OCI-LY1 (cell line): ENCODE data around the gene EGFL6.

Source experiments
- H2AFZ ChIP-seq: fragments of 200-600 bp; sonication (generic), shearing (Covaris generic); 2 replicates; pipeline ENCODE4 v1.6.0; 2014; ENCODE audit warnings: antibody characterized with exemption, mild to moderate bottlenecking, low read length
- H3F3A ChIP-seq: fragments of 200-600 bp; sonication (generic), shearing (Covaris generic); 2 replicates; pipeline ENCODE4 v1.6.0; 2014; ENCODE audit warnings: mild to moderate bottlenecking, antibody characterized with exemption, low read length, moderate library complexity; ENCODE audit not compliant: insufficient read depth
- H3K27ac ChIP-seq: fragments of 200-600 bp; sonication (generic); 2 replicates; pipeline ENCODE4 v1.5.1; 2014; ENCODE audit warnings: low read length, mixed run types, mild to moderate bottlenecking, low read depth; ENCODE audit not compliant: poor library complexity, severe bottlenecking
- H3K27me3 ChIP-seq: fragments of 200-600 bp; sonication (generic); 2 replicates; pipeline ENCODE4 v1.6.0; 2014; ENCODE audit warnings: antibody characterized with exemption, mild to moderate bottlenecking, low read length, moderate library complexity; ENCODE audit not compliant: insufficient read depth
- H3K36me3 ChIP-seq: fragments of 200-600 bp; sonication (generic); 2 replicates; pipeline ENCODE4 v1.6.1; 2014; ENCODE audit warnings: mild to moderate bottlenecking, antibody characterized with exemption, low read length, moderate library complexity, mixed read lengths; ENCODE audit not compliant: insufficient read depth
- H3K4me1 ChIP-seq: fragments of 200-600 bp; sonication (generic); 2 replicates; pipeline ENCODE4 v1.5.1; 2014; ENCODE audit warnings: mild to moderate bottlenecking, low read length, moderate library complexity; ENCODE audit not compliant: insufficient read depth, severe bottlenecking
- H3K4me2 ChIP-seq: fragments of 200-600 bp; sonication (generic), shearing (Covaris generic); 2 replicates; pipeline ENCODE4 v1.6.1; 2014; ENCODE audit warnings: low read length
- H3K4me3 ChIP-seq: fragments of 200-600 bp; sonication (generic); 2 replicates; pipeline ENCODE4 v1.5.1; 2014; ENCODE audit warnings: low read length, low read depth, mild to moderate bottlenecking, mixed read lengths; ENCODE audit not compliant: poor library complexity, severe bottlenecking
- H3K79me2 ChIP-seq: fragments of 200-600 bp; shearing (Covaris generic); 2 replicates; pipeline ENCODE4 v1.6.1; 2016; ENCODE audit warnings: mixed run types, low read length, mixed read lengths; ENCODE audit not compliant: insufficient read depth
- H3K9ac ChIP-seq: fragments of 200-600 bp; sonication (generic), shearing (Covaris generic); 2 replicates; pipeline ENCODE4 v1.6.1; 2014; ENCODE audit warnings: mild to moderate bottlenecking, low read length, mixed read lengths
- H3K9me2 ChIP-seq: fragments of 200-600 bp; sonication (generic), shearing (Covaris generic); 2 replicates; pipeline ENCODE4 v1.6.1; 2014; ENCODE audit warnings: low read depth, mild to moderate bottlenecking, low read length, mixed read lengths
- H3K9me3 ChIP-seq: fragments of 200-600 bp; shearing (Covaris generic); 2 replicates; pipeline ENCODE4 v1.6.1; 2014; ENCODE audit warnings: low read length, mixed read lengths
- H4K20me1 ChIP-seq: fragments of 200-600 bp; sonication (generic), shearing (Covaris generic); 2 replicates; pipeline ENCODE4 v1.6.0; 2016; ENCODE audit warnings: mild to moderate bottlenecking, low read length; ENCODE audit not compliant: insufficient read depth
- EZH2 ChIP-seq: fragments of 200-600 bp; sonication (generic), shearing (Covaris generic); IDR thresholded peaks from 2 replicates; pipeline ENCODE4 v1.8.0; 2017; ENCODE audit warnings: borderline replicate concordance, mixed run types, mild to moderate bottlenecking, antibody characterized with exemption, low read length, moderate library complexity, mixed read lengths
- TF ChIP-seq, protein P1 (sequence below): fragments of 200-600 bp; sonication (generic), shearing (Covaris generic); IDR thresholded peaks from 2 replicates; pipeline ENCODE4 v1.5.1; 2017; ENCODE audit warnings: mild to moderate bottlenecking, antibody characterized with exemption, low read length, moderate library complexity, mixed read lengths

The EGFL6 gene

DNA sequence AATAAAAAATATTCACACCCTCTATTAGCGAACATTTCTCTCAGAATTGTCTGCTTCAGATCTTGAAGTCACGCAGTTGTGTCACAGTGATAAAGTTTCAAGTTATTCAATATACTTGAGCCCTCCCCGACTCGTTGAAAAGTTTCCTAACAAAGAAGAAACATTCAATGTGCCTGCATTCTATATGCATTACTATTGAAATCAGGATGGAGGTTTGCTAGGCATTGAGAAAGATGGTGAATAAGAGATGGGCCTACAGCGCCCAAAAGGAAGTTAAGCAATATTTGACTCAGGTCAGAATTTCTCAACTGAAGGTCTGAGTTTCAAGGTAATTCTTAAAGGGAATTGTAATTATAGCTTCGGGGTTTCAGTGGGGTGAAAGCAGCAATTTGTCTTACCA, 89.7 kb downstream of the EGFL6 start:
- Histone ChIP-seq H3K36me3 (peaks cover 27% of the 10 kb centered on the region), H3K4me1 (peaks cover 34% of the 10 kb centered on the region), H4K20me1 (no peaks in the 10 kb centered on the region), H3K27ac (peak overlapping the region; percentile 74), H3K9me2 (no peaks in the 10 kb centered on the region), H3K4me2 (peak overlapping the region; percentile 54; the same call in 1 of the 2 replicates), H3K27me3 (no peaks in the 10 kb centered on the region), H3K4me3 (no peak overlapping the region), H3K9ac (peak overlapping the region; percentile 23; the same call in 1 of the 2 replicates), H3K9me3 (no peaks in the 10 kb centered on the region), H3F3A (no peaks in the 10 kb centered on the region), H2AFZ (peak overlapping the region; percentile 74), H3K79me2 (no peaks in the 10 kb centered on the region)
- TF ChIP-seq, protein P1, sequence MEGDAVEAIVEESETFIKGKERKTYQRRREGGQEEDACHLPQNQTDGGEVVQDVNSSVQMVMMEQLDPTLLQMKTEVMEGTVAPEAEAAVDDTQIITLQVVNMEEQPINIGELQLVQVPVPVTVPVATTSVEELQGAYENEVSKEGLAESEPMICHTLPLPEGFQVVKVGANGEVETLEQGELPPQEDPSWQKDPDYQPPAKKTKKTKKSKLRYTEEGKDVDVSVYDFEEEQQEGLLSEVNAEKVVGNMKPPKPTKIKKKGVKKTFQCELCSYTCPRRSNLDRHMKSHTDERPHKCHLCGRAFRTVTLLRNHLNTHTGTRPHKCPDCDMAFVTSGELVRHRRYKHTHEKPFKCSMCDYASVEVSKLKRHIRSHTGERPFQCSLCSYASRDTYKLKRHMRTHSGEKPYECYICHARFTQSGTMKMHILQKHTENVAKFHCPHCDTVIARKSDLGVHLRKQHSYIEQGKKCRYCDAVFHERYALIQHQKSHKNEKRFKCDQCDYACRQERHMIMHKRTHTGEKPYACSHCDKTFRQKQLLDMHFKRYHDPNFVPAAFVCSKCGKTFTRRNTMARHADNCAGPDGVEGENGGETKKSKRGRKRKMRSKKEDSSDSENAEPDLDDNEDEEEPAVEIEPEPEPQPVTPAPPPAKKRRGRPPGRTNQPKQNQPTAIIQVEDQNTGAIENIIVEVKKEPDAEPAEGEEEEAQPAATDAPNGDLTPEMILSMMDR, result no peak
- no peak for TF ChIP-seq EZH2

DNA sequence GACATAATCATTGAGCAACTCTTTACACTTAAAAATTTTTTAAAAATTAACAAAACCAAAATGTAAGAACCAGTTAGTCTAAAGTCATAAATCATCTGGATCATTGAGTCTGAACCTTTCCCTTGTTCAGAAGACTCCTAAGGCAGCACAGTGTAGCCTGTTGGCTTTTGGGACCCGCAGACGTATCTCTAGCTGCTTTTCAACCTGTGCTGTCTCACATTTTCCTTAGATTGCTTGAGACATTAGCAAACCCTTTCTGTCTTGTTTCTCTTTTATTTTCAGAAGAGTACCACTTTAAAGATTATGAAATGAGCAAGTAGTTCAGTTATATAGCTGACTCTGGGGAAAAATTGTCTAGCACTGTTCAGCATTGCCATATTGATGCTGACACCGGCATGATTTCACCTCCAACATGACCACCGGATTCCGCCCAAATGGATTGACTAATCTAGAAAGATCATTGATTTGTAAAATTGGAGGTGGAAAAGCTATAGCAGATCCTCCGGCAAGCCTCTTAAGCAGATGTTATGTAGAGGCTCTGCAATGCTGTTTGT, 92.4 kb downstream of the EGFL6 start:
- Histone ChIP-seq H3K27ac (peak overlapping the region; percentile 80), H3K27me3 (no peaks in the 10 kb centered on the region), H3K9me2 (no peaks in the 10 kb centered on the region), H3K4me3 (peak overlapping the region; percentile 38), H3F3A (no peaks in the 10 kb centered on the region), H2AFZ (no peak overlapping the region), H3K4me1 (peaks cover 29% of the 10 kb centered on the region), H3K79me2 (no peaks in the 10 kb centered on the region), H4K20me1 (no peaks in the 10 kb centered on the region), H3K9me3 (no peaks in the 10 kb centered on the region), H3K36me3 (peaks cover 23% of the 10 kb centered on the region), H3K9ac (peak overlapping the region; percentile 52), H3K4me2 (peak overlapping the region; percentile 60)
- TF ChIP-seq, protein P1, result no peak
- TF ChIP-seq EZH2, result no peak

DNA sequence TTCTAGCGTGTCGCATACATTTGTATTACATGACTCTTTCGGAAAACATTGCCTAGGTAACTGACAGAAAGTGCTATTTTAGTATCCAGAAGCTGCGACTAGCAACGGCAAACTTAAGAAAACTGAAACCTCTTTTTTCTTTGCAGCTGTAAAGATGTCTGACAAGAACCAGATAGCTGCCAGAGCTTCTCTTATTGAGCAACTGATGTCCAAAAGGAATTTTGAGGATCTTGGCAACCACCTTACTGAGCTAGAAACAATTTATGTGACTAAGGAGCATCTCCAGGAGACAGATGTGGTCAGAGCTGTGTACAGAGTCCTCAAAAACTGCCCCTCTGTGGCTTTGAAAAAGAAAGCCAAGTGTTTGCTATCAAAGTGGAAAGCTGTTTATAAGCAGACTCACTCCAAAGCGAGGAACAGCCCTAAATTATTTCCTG, 93.0 kb downstream of the EGFL6 start:
- peak overlapping the region; percentile 38 for H3K4me3 ChIP-seq
- H3K36me3 ChIP-seq, result peaks cover 23% of the 10 kb centered on the region
- TF ChIP-seq, protein P1, result no peak
- TF ChIP-seq EZH2, result no peak
- H3K9ac ChIP-seq, result peak overlapping the region; percentile 52
- H3K9me3 ChIP-seq, result no peaks in the 10 kb centered on the region
- H3K4me2 ChIP-seq, result peak overlapping the region; percentile 60
- H3K4me1 ChIP-seq, result peaks cover 33% of the 10 kb centered on the region
- H3K27ac ChIP-seq, result peak overlapping the region; percentile 80
- H3K9me2 ChIP-seq, result no peaks in the 10 kb centered on the region
- H3F3A ChIP-seq, result no peaks in the 10 kb centered on the region
- H3K79me2 ChIP-seq, result no peaks in the 10 kb centered on the region
- H4K20me1 ChIP-seq, result no peaks in the 10 kb centered on the region
- H2AFZ ChIP-seq, result no peak overlapping the region
- H3K27me3 ChIP-seq, result no peaks in the 10 kb centered on the region
